ENCODE data around the gene RFC3.
"Not testable (repeated sequence)": the region's sequence is repeated elsewhere in the genome, so short reads cannot be mapped to it uniquely, and the experiment has no call there.

Gene RFC3

DNA sequence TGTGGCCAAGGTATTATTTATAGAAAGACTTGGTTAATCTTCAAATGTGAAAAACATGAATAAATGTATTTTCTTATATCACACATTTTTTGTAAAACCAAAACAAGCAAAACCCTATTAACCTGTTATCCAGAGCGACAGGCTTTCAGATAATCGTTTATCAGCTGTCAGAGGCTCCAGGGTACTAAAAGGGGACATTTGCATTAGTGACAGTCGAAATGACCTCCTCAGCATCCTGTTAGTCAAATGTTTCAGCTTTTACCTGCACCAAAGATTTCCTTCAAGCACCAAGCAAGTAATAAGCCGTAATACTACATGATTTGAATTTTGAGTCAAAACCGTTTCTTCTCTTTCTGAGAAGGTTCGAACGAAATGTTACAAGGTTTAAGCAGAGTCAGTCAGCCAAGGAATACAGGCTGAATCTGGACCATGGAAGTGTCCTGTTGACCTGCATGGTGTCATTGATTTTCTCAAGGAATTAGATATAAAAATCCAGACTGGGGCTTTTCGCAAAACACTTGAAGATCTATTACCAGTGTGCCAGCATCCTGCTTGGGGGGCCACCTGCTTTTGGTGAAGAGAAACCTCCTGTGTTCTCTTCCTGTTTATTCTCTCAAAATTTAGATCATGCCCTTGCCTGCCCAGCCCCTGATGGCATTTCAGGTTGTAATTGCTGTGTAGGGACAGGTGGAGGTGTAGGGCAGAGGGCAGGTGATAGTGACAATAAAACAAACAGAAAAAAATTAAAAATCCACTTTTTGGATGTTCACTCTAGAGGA, 11.3 kb upstream of the RFC3 start:
- DNase-seq (ENCODE audit: low read depth in 4 of 4, low spot score in 1 of 4): no peak

DNA sequence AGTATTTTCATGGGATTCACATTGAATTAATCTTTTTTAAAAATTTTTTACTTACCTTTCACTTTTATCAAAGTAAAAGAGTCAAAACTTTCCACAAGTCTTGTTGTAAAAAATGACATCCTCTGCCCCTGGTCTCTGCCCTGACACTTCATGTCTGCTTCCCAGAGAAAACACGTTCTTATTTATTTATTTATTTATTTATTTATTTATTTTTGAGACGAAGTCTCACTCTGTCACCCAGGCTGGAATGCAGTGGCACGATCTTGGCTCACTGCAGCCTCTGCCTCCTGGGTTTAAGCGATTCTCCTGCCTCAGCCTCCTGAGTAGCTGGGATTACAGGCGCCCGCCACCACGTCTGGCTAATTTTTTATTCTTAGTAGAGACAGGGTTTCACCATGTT, 5.1 kb upstream of the RFC3 start:
- not testable (repeated sequence) for DNase-seq (ENCODE audit: low read depth in 4 of 4, low spot score in 1 of 4)

DNA sequence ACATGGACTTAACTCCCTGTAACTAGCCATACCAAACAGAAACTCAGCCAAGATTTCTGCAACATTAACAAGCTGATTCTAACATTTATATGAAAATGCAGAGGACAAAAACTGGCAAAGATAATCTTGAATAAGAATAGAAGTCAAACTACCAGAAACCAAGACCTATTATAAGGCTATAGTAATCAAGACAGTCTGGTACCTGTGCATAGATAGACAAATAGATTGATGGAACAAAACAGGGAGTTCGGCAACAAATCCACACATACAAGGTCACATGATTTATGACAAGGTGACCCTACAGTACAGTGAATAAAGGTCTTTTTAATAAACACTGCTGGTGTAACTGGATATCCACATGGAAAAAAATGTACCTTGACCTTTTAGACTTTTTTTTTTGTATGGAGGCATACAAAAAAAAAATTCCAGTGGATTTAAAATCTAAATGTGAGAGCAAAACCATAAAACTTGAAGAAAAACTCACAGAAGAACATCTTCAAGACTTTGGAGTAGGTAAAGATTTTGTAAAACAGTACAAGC, 2.9 kb upstream of the RFC3 start:
- no peak for DNase-seq (ENCODE audit: low read depth in 4 of 4, low spot score in 1 of 4)

DNA sequence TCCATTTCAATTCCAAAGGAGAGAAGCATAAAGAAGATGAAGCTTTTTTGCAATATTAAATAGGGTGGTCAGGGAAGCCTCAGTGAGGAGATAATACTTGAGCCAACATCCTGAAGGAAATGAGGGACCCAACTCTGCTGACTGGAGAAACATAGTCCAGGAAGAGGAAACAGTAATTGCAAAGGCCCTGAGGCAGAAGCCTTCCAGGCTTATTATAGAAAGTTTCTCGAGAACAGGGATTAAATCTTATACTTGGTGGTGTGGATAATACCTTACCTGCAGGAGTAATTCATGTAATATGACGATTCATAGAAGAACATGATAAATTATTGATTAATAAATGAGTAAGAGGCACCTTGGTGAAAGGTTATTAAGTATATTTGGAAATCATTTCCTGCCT, 1.0 kb upstream of the RFC3 start:
- DNase-seq (ENCODE audit: low read depth in 4 of 4, low spot score in 1 of 4): no peak

DNA sequence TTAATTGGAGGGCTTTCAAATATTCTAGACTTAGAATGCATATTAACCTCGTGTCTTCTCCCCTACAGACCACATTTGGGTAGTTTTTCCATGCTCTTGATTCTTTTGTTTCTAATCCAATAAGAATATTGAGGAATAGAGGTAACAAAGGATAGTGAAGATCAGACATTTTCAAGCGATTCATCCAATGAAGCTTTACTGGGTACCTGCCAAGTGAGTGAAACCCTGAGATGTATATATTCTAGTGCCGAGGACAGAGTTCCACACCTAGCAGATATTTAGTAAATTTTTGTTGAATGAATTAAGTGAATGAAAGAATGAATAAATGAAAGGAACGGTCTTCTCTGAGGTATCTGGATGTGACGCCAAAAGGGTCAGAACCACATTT, 442 bp upstream of the RFC3 start:
- no peak for DNase-seq (ENCODE audit: low read depth in 4 of 4, low spot score in 1 of 4)

DNA sequence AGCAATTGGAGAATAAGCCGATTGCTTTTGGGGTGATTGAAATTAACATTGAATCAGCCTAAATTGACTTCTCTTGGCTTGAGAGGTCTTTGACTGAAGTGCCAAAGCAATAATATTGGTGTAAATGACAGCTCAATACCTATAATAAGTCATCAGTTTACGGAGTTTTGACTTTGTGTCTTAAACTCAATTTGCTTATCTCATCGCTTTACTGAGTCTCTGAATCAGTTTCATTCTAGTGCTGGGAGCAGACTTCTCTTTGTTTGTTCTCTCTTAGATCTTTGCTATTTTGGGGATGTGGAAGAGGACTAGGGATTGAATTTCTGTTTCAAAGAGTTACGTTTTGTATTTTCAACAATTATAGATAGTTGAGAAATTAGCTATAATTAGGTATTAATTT, 7.1 kb downstream of the RFC3 start:
- no peak for DNase-seq (ENCODE audit: low read depth in 4 of 4, low spot score in 1 of 4)

DNA sequence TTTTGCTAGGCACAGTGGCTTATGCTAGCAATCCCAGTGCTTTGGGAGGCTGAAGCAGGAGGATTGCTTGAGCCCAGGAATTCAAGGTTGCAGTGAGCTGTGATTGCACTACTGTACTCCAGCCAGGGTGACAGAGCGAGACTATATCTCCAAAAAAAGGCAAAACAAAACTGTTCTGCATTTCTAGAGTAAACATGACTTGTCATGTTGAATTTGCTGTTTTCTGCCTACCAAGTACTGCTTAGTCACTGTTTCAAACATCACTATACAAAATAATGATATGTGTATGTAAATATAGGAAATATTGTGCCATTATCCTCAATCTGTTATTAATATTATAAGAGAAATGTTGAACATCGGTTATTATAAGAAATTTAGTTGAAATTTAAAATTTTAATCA, 9.2 kb downstream of the RFC3 start:
- no peak for DNase-seq (ENCODE audit: low read depth in 4 of 4, low spot score in 1 of 4)

DNA sequence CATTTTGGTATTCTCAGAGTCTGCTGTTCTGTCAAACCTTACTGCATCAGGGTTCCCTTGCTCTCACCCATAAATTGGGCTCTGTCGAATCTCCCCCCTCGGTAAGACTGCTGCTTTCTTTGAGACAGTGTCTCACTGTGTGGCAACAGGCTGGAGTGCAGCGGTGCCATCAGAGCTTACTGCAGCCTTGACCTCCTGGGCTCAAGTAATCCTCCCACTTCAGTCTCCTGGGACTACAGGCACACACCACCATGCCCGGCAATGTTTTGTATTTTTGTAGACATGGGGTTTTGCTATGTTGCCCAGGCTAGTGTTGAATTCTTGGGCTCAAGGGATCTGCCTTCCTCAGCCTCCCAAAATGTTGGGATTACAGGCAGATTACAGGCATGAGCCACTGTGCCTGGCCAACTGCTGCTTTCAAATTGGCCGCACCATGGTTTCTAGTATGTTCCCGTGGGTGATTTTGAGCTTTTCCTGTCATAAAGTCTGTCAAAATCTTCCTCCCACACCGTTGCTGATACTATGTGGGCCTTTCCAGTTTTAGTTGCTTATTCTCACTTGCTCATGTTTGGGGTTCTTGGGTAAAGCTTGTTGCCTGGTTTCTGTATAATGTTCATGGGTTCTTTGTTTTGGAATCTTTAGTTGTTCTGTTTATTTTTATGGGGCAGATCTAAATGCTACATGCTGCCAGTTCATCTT, 10.6 kb downstream of the RFC3 start:
- no peak for DNase-seq (ENCODE audit: low read depth in 4 of 4, low spot score in 1 of 4)

DNA sequence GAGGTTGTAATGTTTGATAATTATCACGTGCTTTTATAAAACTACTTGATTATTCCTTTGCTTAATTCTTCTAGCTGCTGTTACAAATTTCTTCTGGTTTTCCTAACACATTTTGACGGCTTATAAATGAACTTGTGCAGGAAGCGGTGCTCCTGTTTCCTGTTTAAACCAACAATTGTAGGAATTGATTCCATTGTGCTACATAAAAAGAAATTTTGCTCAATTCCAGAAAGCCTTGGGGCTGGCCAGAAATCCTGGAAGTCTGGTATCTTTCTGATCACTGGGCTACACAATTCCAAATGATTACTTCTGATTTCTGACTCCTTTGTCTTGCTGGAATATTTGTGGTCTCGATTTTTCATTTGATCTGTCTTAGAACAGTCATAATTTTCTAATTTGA, 14.9 kb downstream of the RFC3 start:
- DNase-seq (ENCODE audit: low read depth in 4 of 4, low spot score in 1 of 4): no peak

DNA sequence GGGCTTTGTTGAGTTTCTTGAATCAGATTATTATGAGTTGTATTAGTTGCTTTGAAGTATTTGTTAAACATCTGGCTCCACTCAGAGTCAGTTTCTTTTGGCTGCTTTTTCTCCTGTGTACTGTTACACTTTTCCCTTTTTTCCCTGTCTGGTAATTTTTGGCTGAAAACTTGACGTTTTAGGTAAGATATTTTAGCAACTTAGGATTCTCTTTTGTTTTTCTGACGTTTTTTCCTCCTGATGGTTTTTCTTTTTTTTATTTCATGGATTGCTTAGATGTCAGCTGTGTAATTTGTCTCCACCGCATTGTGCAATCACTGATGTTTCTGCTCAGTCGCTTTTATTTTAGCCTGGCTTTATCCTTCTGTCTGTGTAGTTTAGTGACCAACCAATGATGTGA, 20.7 kb downstream of the RFC3 start:
- no peak for DNase-seq (ENCODE audit: low read depth in 4 of 4, low spot score in 1 of 4)

DNA sequence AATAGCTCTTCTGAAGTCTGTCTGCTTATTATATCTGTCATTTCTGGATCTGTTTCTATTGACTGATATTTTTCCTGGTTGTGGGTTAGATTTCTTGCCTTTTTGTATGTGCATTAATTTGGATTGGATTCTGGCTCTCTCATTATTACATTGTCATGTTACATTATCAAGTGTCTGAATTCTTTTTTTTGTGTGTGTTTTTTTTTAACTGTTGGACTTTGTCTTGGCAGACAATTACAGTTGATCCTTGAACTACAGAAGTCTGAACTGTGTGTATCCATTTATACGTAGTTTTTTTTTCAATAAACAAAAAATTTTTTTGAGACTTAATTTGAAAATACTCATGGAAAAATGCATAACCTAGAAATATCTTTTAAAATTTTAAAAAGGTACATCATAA, 22.5 kb downstream of the RFC3 start:
- no peak for DNase-seq (ENCODE audit: low read depth in 4 of 4, low spot score in 1 of 4)

DNA sequence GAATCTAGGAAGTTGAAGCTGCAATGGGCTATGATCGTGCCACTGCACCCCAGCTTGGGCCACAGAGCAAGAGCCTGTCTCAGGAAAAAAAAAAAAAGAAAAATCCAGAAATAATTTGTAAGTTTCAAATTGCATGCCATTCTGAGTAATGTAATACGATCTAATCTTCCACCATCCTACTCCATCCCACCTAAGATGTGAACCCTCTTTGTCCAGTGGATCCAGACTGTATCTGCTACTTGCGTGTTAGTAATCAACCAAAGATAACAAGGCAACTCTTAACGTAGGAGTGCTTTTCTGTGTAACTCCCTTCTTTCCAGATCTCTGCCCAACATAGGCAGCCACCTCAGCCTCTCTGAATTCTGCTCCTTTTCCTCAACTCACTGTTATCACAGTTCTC, 24.3 kb downstream of the RFC3 start:
- no peak for DNase-seq (ENCODE audit: low read depth in 4 of 4, low spot score in 1 of 4)

DNA sequence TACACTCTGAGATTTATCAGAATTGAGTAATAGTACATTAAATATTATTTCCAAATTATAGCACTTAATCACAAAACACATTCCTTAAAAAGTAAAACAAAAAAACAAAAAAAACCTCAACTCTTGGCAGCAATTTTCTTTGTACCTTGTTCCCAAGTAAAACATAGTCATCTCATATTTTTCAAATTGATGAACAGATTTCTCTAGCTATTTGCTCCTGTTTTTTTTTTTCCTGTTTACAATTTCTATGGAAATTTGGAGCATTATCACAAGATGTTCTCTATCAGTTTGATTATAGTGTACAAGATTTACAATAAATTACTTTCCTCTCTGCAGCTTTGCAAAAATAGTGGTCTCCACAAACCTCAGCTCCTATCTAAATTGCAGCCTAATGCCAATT, 25.0 kb downstream of the RFC3 start:
- DNase-seq (ENCODE audit: low read depth in 4 of 4, low spot score in 1 of 4): no peak

DNA sequence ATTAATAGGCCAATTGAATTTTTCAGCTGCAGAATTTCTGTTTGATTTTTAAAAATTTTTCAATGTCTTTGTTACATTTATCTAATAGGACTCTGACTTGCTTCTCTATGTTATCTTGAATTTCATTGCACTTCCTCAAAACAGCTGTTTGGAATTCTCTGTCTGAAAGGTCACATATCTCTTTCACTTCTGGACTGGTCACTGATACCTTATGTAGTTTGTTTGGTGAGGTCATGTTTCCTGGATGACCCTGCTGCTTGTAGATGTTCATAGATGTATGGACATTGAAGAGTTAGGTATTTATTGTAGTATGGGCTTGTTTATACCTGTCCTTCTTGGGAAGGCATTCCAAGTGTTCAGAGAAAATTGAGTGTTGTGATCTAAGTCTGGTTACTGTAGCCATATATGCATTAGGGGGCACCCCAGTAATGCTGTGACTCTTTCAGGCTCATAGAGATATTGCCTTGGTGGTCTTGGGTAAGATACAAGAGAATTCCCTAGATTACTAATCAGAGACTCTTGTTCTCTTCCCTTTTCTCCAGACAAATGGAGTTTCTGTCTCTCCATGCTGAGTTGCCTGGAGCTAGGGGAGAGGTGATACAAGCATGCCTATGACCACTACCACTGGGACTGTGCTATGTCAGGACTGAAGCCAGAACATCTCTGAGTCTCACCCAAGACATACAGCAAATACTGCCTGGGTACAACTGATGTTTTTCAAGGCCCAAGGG, 27.8 kb downstream of the RFC3 start:
- DNase-seq (ENCODE audit: low read depth in 4 of 4, low spot score in 1 of 4): no peak

DNA sequence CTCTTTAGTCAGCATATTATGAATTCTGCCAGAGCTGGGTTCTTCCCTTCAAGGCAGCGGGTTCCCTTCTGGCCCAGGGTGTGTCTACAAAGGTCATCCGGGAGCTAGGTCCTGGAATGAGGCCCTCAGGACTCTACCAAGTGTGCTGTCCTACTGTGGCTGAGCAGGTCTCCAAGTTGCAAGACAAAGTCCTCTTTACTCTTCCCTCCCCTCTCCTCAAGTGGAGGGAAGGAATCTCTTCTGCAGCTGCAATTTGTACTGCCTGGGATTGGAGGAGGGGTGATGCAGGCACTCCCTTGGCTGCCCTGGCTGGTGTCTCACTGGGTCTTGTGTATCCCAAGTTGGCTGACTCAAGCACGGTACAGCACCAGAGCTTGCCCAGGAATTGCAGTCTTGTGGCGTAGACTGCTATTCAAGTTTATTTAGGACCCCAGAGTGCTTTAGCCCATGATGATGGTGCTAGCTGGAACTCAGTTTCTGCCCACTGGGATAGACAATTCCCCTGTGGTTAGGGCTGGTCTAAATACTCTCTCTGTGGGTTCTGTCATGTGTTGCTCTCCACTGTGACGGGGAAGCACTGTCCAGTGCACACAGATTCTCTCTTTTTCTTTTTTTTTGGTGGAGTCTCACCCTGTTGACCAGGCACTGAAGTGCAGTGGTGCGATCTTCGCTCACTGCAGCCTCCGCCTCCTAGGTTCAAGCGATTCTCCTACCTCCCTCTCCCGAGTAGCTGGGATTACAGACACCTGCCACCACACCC, 28.5 kb downstream of the RFC3 start:
- no peak for DNase-seq (ENCODE audit: low read depth in 4 of 4, low spot score in 1 of 4)

DNA sequence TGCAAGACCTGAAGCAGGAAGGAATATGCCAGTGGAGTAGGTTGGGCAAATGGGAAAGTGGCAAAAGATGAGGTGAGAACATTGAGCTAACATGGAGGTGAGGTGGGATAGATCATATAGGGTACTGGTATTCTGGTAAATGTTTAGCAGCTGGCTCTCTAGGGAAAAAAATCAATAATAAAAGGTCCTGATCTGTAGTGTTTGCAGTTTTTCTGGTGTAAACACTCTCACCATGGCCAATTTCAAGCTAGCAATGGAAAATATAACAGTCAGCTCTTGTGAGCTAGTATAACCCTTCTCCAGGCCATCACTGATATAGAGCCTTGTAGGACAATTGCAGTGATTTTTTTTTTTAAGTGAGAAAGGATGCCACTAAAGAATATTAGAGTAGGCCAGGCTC, 31.3 kb downstream of the RFC3 start:
- DNase-seq (ENCODE audit: low read depth in 4 of 4, low spot score in 1 of 4): no peak

DNA sequence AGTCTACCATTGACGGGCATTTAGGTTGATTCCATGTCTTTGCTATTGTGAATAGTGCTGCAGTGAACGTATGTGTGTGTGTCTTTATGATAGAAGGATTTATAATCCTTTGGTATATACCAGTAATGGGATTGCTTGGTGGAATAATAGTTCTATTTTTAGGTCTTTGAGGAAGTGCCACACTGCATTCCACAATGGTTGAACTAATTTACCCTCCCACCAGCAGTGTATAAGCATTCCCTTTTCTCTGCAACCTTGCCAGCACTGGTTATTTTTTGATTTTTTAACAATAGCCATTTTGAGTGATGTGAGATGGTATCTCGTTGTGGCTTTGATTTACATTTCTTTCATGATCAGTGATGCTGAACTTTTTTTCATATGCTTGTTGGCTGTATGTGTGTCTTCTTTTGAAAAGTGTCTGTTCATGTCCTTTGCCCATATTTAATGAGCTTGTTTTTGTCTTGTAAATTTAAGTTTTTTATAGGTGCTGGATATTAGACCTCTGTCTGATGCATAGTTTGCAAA, 37.5 kb downstream of the RFC3 start:
- DNase-seq (ENCODE audit: low read depth in 4 of 4, low spot score in 1 of 4): no peak

DNA sequence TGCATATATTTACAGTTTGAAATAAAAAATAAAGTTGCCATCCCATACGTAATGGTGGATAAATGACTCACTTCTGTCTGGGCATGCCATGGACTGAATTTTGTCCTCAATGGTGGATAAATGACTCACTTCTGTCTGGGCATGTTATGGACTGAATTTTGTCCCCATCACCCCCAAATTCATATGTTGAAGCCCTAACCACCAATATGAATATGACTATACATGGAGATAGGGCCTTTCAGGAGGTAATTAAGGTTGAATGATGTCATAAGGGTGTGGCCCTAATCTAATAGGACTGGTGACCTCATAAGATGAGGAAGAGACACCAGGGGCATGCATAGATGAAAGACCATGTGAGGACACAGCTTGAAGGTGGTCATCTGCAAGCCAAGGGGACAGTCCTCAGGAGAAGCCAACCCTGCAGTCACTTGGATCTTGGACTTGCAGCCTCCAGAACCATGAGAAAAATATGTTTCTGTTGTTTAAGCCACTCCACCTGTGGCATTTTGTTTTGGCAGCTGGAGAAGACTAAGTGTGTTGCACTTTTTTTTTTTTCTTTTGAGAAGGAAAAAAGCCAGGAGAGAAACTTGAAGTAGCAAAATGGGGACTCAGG, 41.8 kb downstream of the RFC3 start:
- no peak for DNase-seq (ENCODE audit: low read depth in 4 of 4, low spot score in 1 of 4)

DNA sequence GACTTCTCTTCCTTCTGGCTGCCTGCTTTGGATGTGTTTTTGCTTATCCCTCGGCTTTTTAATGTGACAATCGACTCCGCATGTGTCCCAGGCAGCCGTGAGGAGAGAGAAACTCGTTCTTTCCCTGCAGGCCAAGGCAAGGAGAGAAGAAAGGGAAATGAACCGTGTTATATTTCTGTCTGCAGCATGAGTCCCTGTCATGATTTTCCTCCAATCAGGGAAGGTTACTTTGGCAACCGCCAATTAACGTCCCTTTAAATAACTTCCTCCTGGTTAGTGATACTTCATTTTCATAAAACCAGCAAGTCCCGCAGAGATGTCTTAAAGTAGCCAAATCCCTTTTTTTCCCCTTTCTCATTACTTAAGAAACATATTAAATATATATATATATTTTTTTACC, 42.6 kb downstream of the RFC3 start:
- no peak for DNase-seq (ENCODE audit: low read depth in 4 of 4, low spot score in 1 of 4)

DNA sequence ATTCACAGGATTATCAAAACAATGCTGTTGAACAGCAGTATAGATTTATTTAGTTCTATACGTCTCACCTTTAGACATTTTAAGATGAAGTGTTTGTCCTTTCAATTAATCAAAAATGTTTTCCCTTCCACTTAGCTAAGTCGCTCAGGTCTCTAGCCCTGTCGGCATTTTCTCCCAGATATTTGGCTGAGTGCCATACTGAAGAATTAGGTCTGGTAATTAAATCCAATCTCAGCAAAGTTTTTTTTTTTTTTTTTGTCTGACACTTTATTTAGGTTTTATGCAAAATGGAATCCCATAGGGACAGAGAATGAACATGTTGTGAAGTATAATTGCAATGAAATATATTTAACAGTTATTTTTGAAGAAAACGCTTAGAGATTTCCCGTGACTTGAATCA, 44.1 kb downstream of the RFC3 start:
- no peak for DNase-seq (ENCODE audit: low read depth in 4 of 4, low spot score in 1 of 4)
